ENCODE results near the gene PLEKHA7. TPM values are rescaled to one million over a fixed set of nuclear protein-coding genes. Genes with fewer than 3 reads are reported as not detected.
A peak's percentile ranks its signal among the peaks of the same experiment; 100 is the strongest.
"Not testable (repeated sequence)": the region's sequence is repeated elsewhere in the genome, so short reads cannot be mapped to it uniquely, and the experiment has no call there.

Gene PLEKHA7
- total RNA-seq, 6 experiments from 2014 or later = 12.7 to 26.7 (median 21.5) TPM

GRCh38 chr11:16921019-16921418 lies 93.2 kb downstream of the PLEKHA7 start:
- H3K9me3 ChIP-seq = no peaks in the 10 kb centered on the region
- H3K27ac ChIP-seq = no peak overlapping the region
- intact Hi-C loops (cut with DNase I) = no loop called here
- TF ChIP-seq POLR2A (IDR thresholded peaks at IDR 0.05) = no peak
- TF ChIP-seq, protein P1, sequence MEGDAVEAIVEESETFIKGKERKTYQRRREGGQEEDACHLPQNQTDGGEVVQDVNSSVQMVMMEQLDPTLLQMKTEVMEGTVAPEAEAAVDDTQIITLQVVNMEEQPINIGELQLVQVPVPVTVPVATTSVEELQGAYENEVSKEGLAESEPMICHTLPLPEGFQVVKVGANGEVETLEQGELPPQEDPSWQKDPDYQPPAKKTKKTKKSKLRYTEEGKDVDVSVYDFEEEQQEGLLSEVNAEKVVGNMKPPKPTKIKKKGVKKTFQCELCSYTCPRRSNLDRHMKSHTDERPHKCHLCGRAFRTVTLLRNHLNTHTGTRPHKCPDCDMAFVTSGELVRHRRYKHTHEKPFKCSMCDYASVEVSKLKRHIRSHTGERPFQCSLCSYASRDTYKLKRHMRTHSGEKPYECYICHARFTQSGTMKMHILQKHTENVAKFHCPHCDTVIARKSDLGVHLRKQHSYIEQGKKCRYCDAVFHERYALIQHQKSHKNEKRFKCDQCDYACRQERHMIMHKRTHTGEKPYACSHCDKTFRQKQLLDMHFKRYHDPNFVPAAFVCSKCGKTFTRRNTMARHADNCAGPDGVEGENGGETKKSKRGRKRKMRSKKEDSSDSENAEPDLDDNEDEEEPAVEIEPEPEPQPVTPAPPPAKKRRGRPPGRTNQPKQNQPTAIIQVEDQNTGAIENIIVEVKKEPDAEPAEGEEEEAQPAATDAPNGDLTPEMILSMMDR (IDR thresholded peaks at IDR 0.05) = no peak
- DNase-seq = no peak
- no peaks in the 10 kb centered on the region for H3K27me3 ChIP-seq
- no peak for ATAC-seq
- WGBS (ENCODE audit: insufficient coverage, low coverage, low lambda C conversion rate, missing lambda C conversion rate) = 90% methylated on average over 4 of the region's 4 CpGs
- no peak overlapping the region for H3K4me3 ChIP-seq
- peaks cover 0 to 20% (median 5%) of the 10 kb centered on the region in 4 donors for H3K4me1 ChIP-seq
- H3K36me3 ChIP-seq = no peaks in the 10 kb centered on the region

DNA sequence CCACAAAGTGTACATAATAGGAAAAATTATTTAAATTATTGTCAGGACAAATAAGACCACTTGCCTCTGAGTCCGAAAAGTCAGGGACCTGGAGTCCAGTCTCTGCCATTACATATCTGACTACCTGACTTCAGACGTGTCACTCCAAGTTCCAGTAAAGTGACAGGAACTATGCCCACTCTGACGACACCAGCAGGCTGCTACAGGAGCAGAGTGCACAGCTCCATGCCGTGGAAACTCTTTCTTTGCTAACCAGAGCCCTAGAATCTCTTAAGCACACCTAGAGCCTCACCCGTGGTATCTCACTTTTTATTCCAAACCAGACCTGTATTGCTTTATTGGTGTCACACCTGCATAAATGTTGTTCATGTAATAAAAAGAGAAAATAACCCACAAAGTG lies 93.7 kb downstream of the PLEKHA7 start:
- DNase-seq = no peak

GRCh38 chr11:16918543-16919182 lies 95.6 kb downstream of the PLEKHA7 start:
- H3K4me3 ChIP-seq; H3K36me3 ChIP-seq; intact Hi-C loops (cut with DNase I); H3K27ac ChIP-seq; DNase-seq; ATAC-seq; H3K9me3 ChIP-seq; H3K4me1 ChIP-seq; H3K27me3 ChIP-seq: not testable (repeated sequence)
- WGBS (ENCODE audit: insufficient coverage, low coverage, low lambda C conversion rate, missing lambda C conversion rate) = 86% methylated on average over 6 of the region's 6 CpGs

More for the DNA sequence above, 93.7 kb downstream of the PLEKHA7 start:
- Histone ChIP-seq H3K36me3 (no peaks in the 10 kb centered on the region), H3K27me3 (no peaks in the 10 kb centered on the region), H3K4me3 (no peak overlapping the region), H3K27ac (no peak overlapping the region), H3K4me1 (peaks cover 0 to 15% (median 5%) of the 10 kb centered on the region in 4 donors), H3K9me3 (no peaks in the 10 kb centered on the region)
- WGBS (ENCODE audit: insufficient coverage, low coverage, low lambda C conversion rate, missing lambda C conversion rate) = 71% methylated on average over 4 of the region's 5 CpGs
- TF ChIP-seq, protein P1 (IDR thresholded peaks at IDR 0.05) = no peak
- TF ChIP-seq POLR2A (IDR thresholded peaks at IDR 0.05) = no peak
- no peak for ATAC-seq
- intact Hi-C loops (cut with DNase I) = no loop called here

DNA sequence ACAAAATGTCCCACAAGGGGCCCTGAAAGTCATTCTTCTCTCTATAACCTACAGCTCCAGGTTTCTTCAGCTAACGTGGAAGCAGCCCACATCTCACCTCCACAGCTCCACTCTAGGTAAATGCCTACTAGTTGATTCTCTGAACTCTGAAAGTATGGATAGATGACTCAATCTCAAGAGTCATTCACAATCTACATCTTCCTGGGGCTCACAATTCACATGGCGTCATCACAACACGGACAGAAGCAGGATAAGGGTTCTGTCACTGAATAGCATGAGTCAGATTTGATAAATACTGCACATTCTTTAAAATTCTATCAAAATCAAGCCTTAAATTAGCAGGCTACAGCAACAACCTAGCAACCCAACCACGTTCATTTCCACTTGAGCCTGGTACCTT lies 96.3 kb downstream of the PLEKHA7 start:
- H3K27me3 ChIP-seq = no peaks in the 10 kb centered on the region
- no peaks in the 10 kb centered on the region for H3K36me3 ChIP-seq
- H3K27ac ChIP-seq = no peak overlapping the region
- ATAC-seq (no peak), DNase-seq (no peak)
- intact Hi-C loops (cut with DNase I) = no loop called here
- TF ChIP-seq POLR2A (IDR thresholded peaks at IDR 0.05) = no peak
- TF ChIP-seq, protein P1 (IDR thresholded peaks at IDR 0.05) = no peak
- H3K9me3 ChIP-seq = no peaks in the 10 kb centered on the region
- no peaks in the 10 kb centered on the region for H3K4me1 ChIP-seq
- no peak overlapping the region for H3K4me3 ChIP-seq
- 90% methylated on average over 2 of the region's 4 CpGs for WGBS (ENCODE audit: insufficient coverage, low coverage, low lambda C conversion rate, missing lambda C conversion rate)

GRCh38 chr11:16912692-16913111 lies 101.5 kb downstream of the PLEKHA7 start:
- TF ChIP-seq POLR2A (IDR thresholded peaks at IDR 0.05) = no peak
- TF ChIP-seq, protein P1 (IDR thresholded peaks at IDR 0.05) = no peak
- 74% methylated on average over 3 of the region's 3 CpGs for WGBS (ENCODE audit: insufficient coverage, low coverage, low lambda C conversion rate, missing lambda C conversion rate)
- H3K9me3 ChIP-seq = no peaks in the 10 kb centered on the region
- no peaks in the 10 kb centered on the region for H3K4me1 ChIP-seq
- H3K27ac ChIP-seq = no peak overlapping the region
- intact Hi-C loops (cut with DNase I) = no loop called here
- H3K27me3 ChIP-seq = no peaks in the 10 kb centered on the region
- H3K36me3 ChIP-seq = no peaks in the 10 kb centered on the region
- DNase-seq (no peak), ATAC-seq (peak in 1 of 4 donors; percentile 19)
- no peak overlapping the region for H3K4me3 ChIP-seq

All from right lobe of liver (tissue), 6 donors.